ENCODE data around the gene ISG20. TPM values are rescaled to one million over a fixed set of nuclear protein-coding genes. Genes with fewer than 3 reads are reported as not detected.

Gene ISG20
- total and polyA plus RNA-seq, 4 donors: 6.8 to 36.5 (median 14.3) TPM

GRCh38 chr15:88655103-88655553, 16.3 kb downstream of the ISG20 start (continued):
- TF ChIP-seq CTCF (IDR thresholded peaks at IDR 0.05; ENCODE audit: low read depth, low read length, missing input control): no peak

- H3K9ac ChIP-seq (ENCODE audit: low read depth in 1 of 2, low read length in 2 of 2): no peak overlapping the region
- no peaks in the 10 kb centered on the region for H3K27me3 ChIP-seq (ENCODE audit: control insufficient read depth in 4 of 4, insufficient read depth in 4 of 4, low read length in 3 of 4)
- H3K36me3 ChIP-seq (ENCODE audit: control insufficient read depth in 4 of 4, insufficient read depth in 3 of 4, low read depth in 1 of 4, low read length in 3 of 4): no peaks in the 10 kb centered on the region
- H3K4me1 ChIP-seq (ENCODE audit: control insufficient read depth in 4 of 4, insufficient read depth in 4 of 4, low read length in 3 of 4): peaks cover 0 to 2% (median 0%) of the 10 kb centered on the region in 4 donors
- no peak for TF ChIP-seq MAX (IDR thresholded peaks at IDR 0.05)
- TF ChIP-seq FOXA1 (IDR thresholded peaks at IDR 0.05): no peak
- no peak for TF ChIP-seq NR2F2 (IDR thresholded peaks at IDR 0.05)
- no peak for TF ChIP-seq SP1 (IDR thresholded peaks at IDR 0.05)
- no peak for TF ChIP-seq REST (IDR thresholded peaks at IDR 0.05)
- TF ChIP-seq CTCF (IDR thresholded peaks at IDR 0.05; ENCODE audit: low read depth, low read length, missing input control): no peak
- no peak overlapping the region for H3K4me3 ChIP-seq (ENCODE audit: low read depth in 1 of 3, low read length in 3 of 3)
- 90% methylated on average over 8 of the region's 8 CpGs for WGBS
- no peak for DNase-seq (ENCODE audit: low spot score)
- H3K9me3 ChIP-seq (ENCODE audit: control insufficient read depth in 4 of 4, low read length in 3 of 4): no peaks in the 10 kb centered on the region
- no peak overlapping the region for H3K27ac ChIP-seq (ENCODE audit: low read depth in 1 of 2, low read length in 2 of 2)
These were observed 17.1 kb downstream of the ISG20 start for GRCh38 chr15:88655800-88656488.

- WGBS: 83% methylated on average over 10 of the region's 10 CpGs
- no peaks in the 10 kb centered on the region for H3K27me3 ChIP-seq (ENCODE audit: control insufficient read depth in 4 of 4, insufficient read depth in 4 of 4, low read length in 3 of 4)
- no peak overlapping the region for H3K4me3 ChIP-seq (ENCODE audit: low read depth in 1 of 3, low read length in 3 of 3)
- H3K9me3 ChIP-seq (ENCODE audit: control insufficient read depth in 4 of 4, low read length in 3 of 4): no peaks in the 10 kb centered on the region
- no peaks in the 10 kb centered on the region for H3K36me3 ChIP-seq (ENCODE audit: control insufficient read depth in 4 of 4, insufficient read depth in 3 of 4, low read depth in 1 of 4, low read length in 3 of 4)
- H3K27ac ChIP-seq (ENCODE audit: low read depth in 1 of 2, low read length in 2 of 2): no peak overlapping the region
- peaks cover 0 to 2% (median 0%) of the 10 kb centered on the region in 4 donors for H3K4me1 ChIP-seq (ENCODE audit: control insufficient read depth in 4 of 4, insufficient read depth in 4 of 4, low read length in 3 of 4)
- H3K9ac ChIP-seq (ENCODE audit: low read depth in 1 of 2, low read length in 2 of 2): no peak overlapping the region
- no peak for DNase-seq (ENCODE audit: low spot score)
- TF ChIP-seq HNF4G (IDR thresholded peaks at IDR 0.05): no peak
- no peak for TF ChIP-seq ZBTB33 (IDR thresholded peaks at IDR 0.05)
- no peak for TF ChIP-seq FOXA2 (IDR thresholded peaks at IDR 0.05)
- TF ChIP-seq HNF4A (conservative IDR thresholded peaks at IDR 0.05): no peak
- no peak for TF ChIP-seq CTCF (IDR thresholded peaks at IDR 0.05; ENCODE audit: low read depth, low read length, missing input control)
- no peak for TF ChIP-seq TAF1 (conservative IDR thresholded peaks at IDR 0.05)
- no peak for TF ChIP-seq NR2F2 (IDR thresholded peaks at IDR 0.05)
- TF ChIP-seq JUND (IDR thresholded peaks at IDR 0.05): no peak
- TF ChIP-seq YY1 (IDR thresholded peaks at IDR 0.05): no peak
- no peak for TF ChIP-seq RXRA (IDR thresholded peaks at IDR 0.05)
- TF ChIP-seq EGR1 (IDR thresholded peaks at IDR 0.05; ENCODE audit: low read depth in 2 of 2): no peak
- TF ChIP-seq MAX (IDR thresholded peaks at IDR 0.05): no peak
- no peak for TF ChIP-seq ATF3 (IDR thresholded peaks at IDR 0.05)
These were observed 18.0 kb downstream of the ISG20 start for GRCh38 chr15:88656760-88657221.
